Thymus (tissue), 11 donors: ENCODE measurements around the gene EGLN2. TPM values are rescaled to one million over a fixed set of nuclear protein-coding genes. Genes with fewer than 3 reads are reported as not detected.
A peak's percentile ranks its signal among the peaks of the same experiment; 100 is the strongest.
"Not testable (repeated sequence)": the region's sequence is repeated elsewhere in the genome, so short reads cannot be mapped to it uniquely, and the experiment has no call there.

Experiments used
- DNase-seq, 9 donors: peaks; one replicate each; pipeline ENCODE4 v3.0.0-alpha.2; 2013; ENCODE audit warnings: low spot score in 9 of 9, low read depth in 6 of 9, missing footprints in 1 of 9
- H3K27ac ChIP-seq, 2 donors: one replicate each; pipeline ENCODE4 v1.5.1; 2013; ENCODE audit warnings: control low read depth in 1 of 2, low read depth in 1 of 2, low read length in 1 of 2, mild to moderate bottlenecking in 1 of 2, moderate library complexity in 1 of 2
- H3K27me3 ChIP-seq, 2 donors: one replicate each; pipeline ENCODE4 v1.5.1; 2013; ENCODE audit warnings: low read length in 1 of 2; ENCODE audit not compliant: control insufficient read depth in 2 of 2, insufficient read depth in 1 of 2
- H3K36me3 ChIP-seq, 2 donors: one replicate each; pipeline ENCODE4 v1.5.1; 2013; ENCODE audit warnings: low read length in 1 of 2, mild to moderate bottlenecking in 1 of 2, moderate library complexity in 1 of 2; ENCODE audit not compliant: control insufficient read depth in 2 of 2, insufficient read depth in 2 of 2
- H3K4me1 ChIP-seq, 2 donors: one replicate each; pipeline ENCODE4 v1.5.1; 2013; ENCODE audit warnings: low read length in 2 of 2; ENCODE audit not compliant: control insufficient read depth in 2 of 2, insufficient read depth in 2 of 2
- H3K4me3 ChIP-seq, 2 donors: one replicate each; pipeline ENCODE4 v1.5.1; 2013; ENCODE audit warnings: low read length in 2 of 2, control low read depth in 1 of 2, mild to moderate bottlenecking in 1 of 2
- H3K9me3 ChIP-seq, 2 donors: one replicate each; pipeline ENCODE4 v1.5.1; 2013; ENCODE audit warnings: low read length in 1 of 2, mild to moderate bottlenecking in 1 of 2; ENCODE audit not compliant: control insufficient read depth in 2 of 2, insufficient read depth in 1 of 2
- WGBS: extraction: QIAGEN DNeasy Blood & Tissue Kit; methylation state at CpG from one replicate; pipeline ENCODE4 v1.1.7; 2013; 5-methylcytosine and 5-hydroxymethylcytosine counted together
- polyA plus RNA-seq: library from polyadenylated mRNA; stranded (reverse); fragments of 200-250 nt; gene quantifications from one replicate; pipeline ENCODE4 v1.2.3, GENCODE V29; 2013
- total RNA-seq: library from RNA; stranded (reverse); fragments of 120-200 nt; gene quantifications from one replicate; pipeline ENCODE4 v1.2.4, GENCODE V29; 2013
- donor health status: healthy.

EGLN2 gene
- total and polyA plus RNA-seq, 2 donors = 80.0 to 90.3 TPM

DNA sequence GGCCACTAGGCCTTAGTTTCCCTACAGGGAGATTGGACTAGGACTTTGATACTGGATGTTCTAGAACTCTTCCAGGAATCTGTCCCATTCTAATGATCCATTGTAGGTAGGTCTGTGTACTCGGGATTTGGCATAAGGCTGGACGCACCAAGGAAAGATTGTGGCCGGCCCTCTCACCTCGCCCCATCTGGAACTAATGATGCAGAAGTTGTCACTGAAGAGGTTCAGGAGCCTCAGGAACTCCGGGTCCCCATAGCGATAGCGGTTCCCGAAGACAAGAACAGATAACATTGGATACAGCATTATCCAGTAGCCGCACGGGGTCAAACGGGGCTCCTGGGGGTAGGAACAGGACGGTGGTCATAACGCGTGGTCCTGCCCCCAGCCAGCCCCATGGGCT, 11.2 kb downstream of the EGLN2 start:
- no peaks in the 10 kb centered on the region for H3K9me3 ChIP-seq
- peaks cover 17 to 43% of the 10 kb centered on the region in 2 donors for H3K4me1 ChIP-seq
- DNase-seq = no peak
- no peak overlapping the region for H3K4me3 ChIP-seq
- WGBS = 85% methylated on average over 14 of the region's 14 CpGs
- H3K27me3 ChIP-seq = peaks cover 15 to 50% of the 10 kb centered on the region in 2 donors
- no peak overlapping the region for H3K27ac ChIP-seq
- H3K36me3 ChIP-seq = peaks cover 23 to 36% of the 10 kb centered on the region in 2 donors

DNA sequence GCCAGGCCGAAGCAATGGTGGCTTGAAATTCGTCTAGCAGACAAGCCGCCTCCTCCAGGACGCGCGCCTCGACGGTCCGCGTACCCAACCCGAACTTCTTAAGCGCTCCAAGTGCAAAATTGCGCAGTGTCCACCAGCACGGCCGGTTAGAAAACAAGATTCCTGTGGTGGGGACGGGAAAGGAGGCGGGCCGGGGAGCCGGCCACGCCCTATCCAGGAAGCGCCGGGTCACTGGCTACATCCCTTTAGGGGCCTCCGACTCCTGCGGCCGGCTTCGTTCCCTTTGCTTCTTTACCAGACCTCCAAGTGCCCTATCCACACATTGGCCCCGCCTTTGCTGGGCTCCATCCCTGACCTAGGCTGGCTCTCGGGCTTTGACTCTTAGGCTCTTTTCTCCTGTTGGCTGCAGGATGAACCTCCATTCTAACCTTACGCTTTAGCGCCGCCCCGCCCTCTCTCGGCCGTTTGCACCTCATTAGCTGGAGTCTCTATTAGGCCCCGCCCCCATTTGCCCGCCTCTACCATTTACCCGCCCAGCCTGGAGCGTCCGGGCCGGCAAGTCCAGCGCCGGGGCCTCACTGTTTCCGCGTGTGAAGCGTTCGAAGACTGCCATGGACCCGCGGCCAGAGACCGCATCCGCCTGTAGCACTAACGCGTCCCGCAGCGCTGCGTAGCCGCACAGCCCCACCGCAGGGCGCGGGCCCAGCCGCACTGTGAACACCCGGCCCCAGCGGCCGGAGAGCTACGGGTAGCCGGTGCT, 11.8 kb downstream of the EGLN2 start:
- not testable (repeated sequence) for H3K27ac ChIP-seq
- 6% methylated on average over 64 of the region's 65 CpGs for WGBS
- peaks cover 17 to 36% of the 10 kb centered on the region in 2 donors for H3K4me1 ChIP-seq

DNA sequence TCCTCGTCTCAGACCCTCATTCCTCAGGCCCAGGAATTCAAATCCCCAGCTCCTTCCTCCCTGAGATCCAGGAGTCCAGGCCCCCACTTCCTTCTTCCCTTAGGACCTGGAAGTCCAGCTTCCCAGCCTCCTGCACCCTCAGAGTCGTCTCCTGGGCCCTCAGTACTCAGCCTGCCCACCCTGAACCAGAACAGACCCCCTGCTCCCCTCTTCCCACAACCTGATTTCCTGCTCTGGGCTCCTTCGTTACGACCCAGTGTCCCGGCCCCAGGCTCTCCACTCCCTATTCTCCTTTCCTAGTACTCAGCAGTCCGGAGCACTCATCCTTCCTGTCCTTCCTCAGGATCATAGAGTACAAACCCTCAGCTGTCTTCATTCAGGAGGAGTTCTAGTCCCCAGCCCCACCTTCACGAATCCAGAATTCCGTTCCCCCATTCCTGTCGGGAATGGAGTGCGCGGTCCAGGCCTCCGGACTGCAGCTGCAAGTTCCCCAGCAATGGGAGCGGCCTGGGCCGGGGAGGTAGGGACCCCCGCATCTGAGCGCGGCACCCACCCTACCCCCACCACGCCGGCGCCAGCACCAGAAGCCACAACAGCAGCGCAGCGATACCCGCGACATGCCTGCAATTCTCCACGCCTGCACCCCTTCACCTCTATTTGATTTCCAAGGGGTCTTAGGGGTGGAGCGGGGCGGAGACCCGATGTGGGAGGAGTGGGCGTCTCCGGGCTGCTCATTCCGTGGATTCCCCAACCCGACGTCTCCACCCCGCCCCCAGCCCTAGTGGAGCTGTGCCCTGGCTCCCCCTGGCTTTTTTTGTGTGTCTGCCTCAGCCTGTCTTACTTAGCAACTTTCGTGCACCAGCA, 12.7 kb downstream of the EGLN2 start:
- Histone ChIP-seq H3K27ac (no peak overlapping the region), H3K36me3 (peaks cover 23 to 31% of the 10 kb centered on the region in 2 donors), H3K9me3 (no peaks in the 10 kb centered on the region), H3K27me3 (peaks cover 15 to 55% of the 10 kb centered on the region in 2 donors), H3K4me1 (peaks cover 9 to 27% of the 10 kb centered on the region in 2 donors), H3K4me3 (peak overlapping the region; percentile 29 to 41)
- DNase-seq = peak in 1 of 9 donors; percentile 41
- 2% methylated on average over 35 of the region's 35 CpGs for WGBS

More for the DNA sequence above, 11.8 kb downstream of the EGLN2 start:
- DNase-seq = peak in 1 of 9 donors; percentile 28
- peaks cover 23 to 31% of the 10 kb centered on the region in 2 donors for H3K36me3 ChIP-seq
- peaks cover 15 to 54% of the 10 kb centered on the region in 2 donors for H3K27me3 ChIP-seq
- peak overlapping the region; percentile 29 to 41 for H3K4me3 ChIP-seq
- not testable (repeated sequence) for H3K9me3 ChIP-seq

DNA sequence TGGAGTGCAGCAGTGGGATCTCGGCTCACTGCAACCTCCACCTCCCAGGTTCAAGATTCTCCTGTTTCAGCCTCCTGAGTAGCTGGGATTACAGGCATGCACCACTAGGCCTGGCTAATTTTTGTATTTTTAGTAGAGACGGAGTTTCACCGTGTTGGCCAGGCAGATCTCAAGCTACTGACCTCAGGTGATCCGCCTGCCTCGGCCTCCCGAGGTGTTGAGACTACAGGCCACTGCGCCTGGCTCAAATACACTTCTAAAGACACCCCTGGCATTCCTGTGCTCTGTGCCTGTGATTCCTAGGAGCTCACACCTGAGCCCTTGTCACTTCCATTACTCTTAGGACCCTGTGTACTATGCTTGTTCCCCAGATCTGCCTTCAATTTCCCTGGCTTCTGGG, 13.6 kb downstream of the EGLN2 start:
- WGBS = 89% methylated on average over 7 of the region's 7 CpGs
- Histone ChIP-seq H3K36me3 (peaks cover 18 to 24% of the 10 kb centered on the region in 2 donors), H3K27me3 (peaks cover 15 to 55% of the 10 kb centered on the region in 2 donors), H3K4me1 (peaks cover 5 to 18% of the 10 kb centered on the region in 2 donors)
- H3K4me3 ChIP-seq, H3K27ac ChIP-seq, H3K9me3 ChIP-seq, DNase-seq: not testable (repeated sequence)

GRCh38 chr19:40813182-40813581, 14.2 kb downstream of the EGLN2 start:
- DNase-seq = no peak
- Histone ChIP-seq H3K4me3 (no peak overlapping the region), H3K9me3 (no peaks in the 10 kb centered on the region), H3K27me3 (peaks cover 15 to 55% of the 10 kb centered on the region in 2 donors), H3K27ac (no peak overlapping the region), H3K4me1 (peaks cover 5 to 18% of the 10 kb centered on the region in 2 donors), H3K36me3 (peaks cover 12 to 18% of the 10 kb centered on the region in 2 donors)
- WGBS = 79% methylated on average over 4 of the region's 4 CpGs

DNA sequence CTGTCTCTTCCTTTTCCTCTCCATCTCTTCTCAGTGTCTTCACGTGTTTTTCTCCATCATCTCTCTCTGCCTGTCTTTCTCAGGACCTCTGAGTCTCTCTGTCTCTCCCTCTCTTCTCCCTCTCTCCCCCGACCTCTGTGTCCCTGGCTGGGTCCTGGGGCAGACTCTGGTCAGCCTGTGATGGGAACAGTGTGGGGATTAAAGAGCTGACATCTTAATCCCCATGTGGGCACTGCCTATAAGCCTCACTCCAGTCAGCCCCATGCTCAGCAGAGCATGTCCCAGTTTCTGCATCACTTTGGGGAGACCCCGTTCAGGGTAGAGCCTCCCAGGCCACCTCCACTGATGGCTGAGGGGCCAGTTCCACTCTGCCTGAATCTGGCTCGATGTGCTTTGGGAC, 16.2 kb downstream of the EGLN2 start:
- peaks cover 15 to 50% of the 10 kb centered on the region in 2 donors for H3K27me3 ChIP-seq
- WGBS = 88% methylated on average over 4 of the region's 4 CpGs
- H3K4me3 ChIP-seq = no peak overlapping the region
- H3K36me3 ChIP-seq = no peaks in the 10 kb centered on the region
- H3K9me3 ChIP-seq = no peaks in the 10 kb centered on the region
- H3K4me1 ChIP-seq = peaks cover 10 to 20% of the 10 kb centered on the region in 2 donors
- H3K27ac ChIP-seq = no peak overlapping the region
- no peak for DNase-seq

- not testable (repeated sequence) for H3K9me3 ChIP-seq, H3K4me1 ChIP-seq, H3K27ac ChIP-seq, H3K4me3 ChIP-seq, H3K36me3 ChIP-seq
- WGBS = 24% methylated on average over 36 of the region's 36 CpGs
- DNase-seq = peak in 1 of 9 donors; percentile 53
- H3K27me3 ChIP-seq = peaks cover 0 to 17% of the 10 kb centered on the region in 2 donors
These were observed 19.7 kb downstream of the EGLN2 start for GRCh38 chr19:40818480-40819399.

GRCh38 chr19:40819479-40820234, 20.7 kb downstream of the EGLN2 start:
- H3K4me1 ChIP-seq, H3K9me3 ChIP-seq, H3K27me3 ChIP-seq, H3K36me3 ChIP-seq, H3K4me3 ChIP-seq: not testable (repeated sequence)
- 43% methylated on average over 6 of the region's 6 CpGs for WGBS
- peak overlapping the region in 1 of 2 donors; percentile 18 for H3K27ac ChIP-seq
- DNase-seq = peak in 2 of 9 donors; percentile 56 to 67
